Astrocyte (in vitro differentiated cells and primary cell): ENCODE results near the gene CDKAL1. TPM values are rescaled to one million over a fixed set of nuclear protein-coding genes. Genes with fewer than 3 reads are reported as not detected.

Experiments used
- DNase-seq: peaks from one replicate; pipeline ENCODE4 v3.0.0-alpha.2; 2010; ENCODE audit warnings: low read depth
- FAIRE-seq: peaks from 2 replicates; lab custom pipeline; 2011; peaks lifted over from hg19 to GRCh38; lab: Jason Lieb, UNC
- H2AFZ ChIP-seq: 2 replicates; pipeline ENCODE4 v1.6.0; 2012; ENCODE audit warnings: low read depth, low read length, inconsistent platforms
- H3K27ac ChIP-seq: 2 replicates; pipeline ENCODE4 v1.5.1; 2011; ENCODE audit warnings: low read depth, low read length, inconsistent platforms
- H3K27me3 ChIP-seq: 2 replicates; pipeline ENCODE4 v1.6.0; 2011; ENCODE audit warnings: low read length, inconsistent platforms; ENCODE audit not compliant: insufficient read depth
- H3K36me3 ChIP-seq: 2 replicates; pipeline ENCODE4 v1.5.1; 2011; ENCODE audit warnings: low read length, inconsistent platforms; ENCODE audit not compliant: insufficient read depth
- H3K4me1 ChIP-seq: 2 replicates; pipeline ENCODE4 v1.5.1; 2011; ENCODE audit warnings: low read length, inconsistent platforms; ENCODE audit not compliant: insufficient read depth
- H3K4me2 ChIP-seq: 2 replicates; pipeline ENCODE4 v1.6.0; 2012; ENCODE audit warnings: low read length, inconsistent platforms
- H3K4me3 ChIP-seq: 2 replicates; pipeline ENCODE4 v1.5.1; 2011; ENCODE audit warnings: low read depth, mild to moderate bottlenecking, low read length, inconsistent platforms; ENCODE audit not compliant: insufficient read depth
- H3K79me2 ChIP-seq: 2 replicates; pipeline ENCODE4 v1.6.0; 2012; ENCODE audit warnings: mild to moderate bottlenecking, low read length, inconsistent platforms; ENCODE audit not compliant: insufficient read depth
- H3K9ac ChIP-seq: 2 replicates; pipeline ENCODE4 v1.6.0; 2012; ENCODE audit warnings: mild to moderate bottlenecking, low read length, inconsistent platforms
- H3K9me3 ChIP-seq: 2 replicates; pipeline ENCODE4 v1.5.1; 2012; ENCODE audit warnings: low read depth, mild to moderate bottlenecking, low read length, inconsistent platforms; ENCODE audit not compliant: insufficient read depth
- H4K20me1 ChIP-seq: 2 replicates; pipeline ENCODE4 v1.6.0; 2012; ENCODE audit warnings: low read length, inconsistent platforms; ENCODE audit not compliant: insufficient read depth
- H3K27ac Mint-ChIP-seq: one replicate; pipeline ENCODE4 v1.8.0; 2021; ENCODE audit warnings: mild to moderate bottlenecking, mixed read lengths; ENCODE audit not compliant: unreplicated experiment
- H3K27me3 Mint-ChIP-seq: one replicate; pipeline ENCODE4 v1.8.0; 2021; ENCODE audit warnings: low read depth, mixed read lengths; ENCODE audit not compliant: unreplicated experiment
- H3K36me3 Mint-ChIP-seq: one replicate; pipeline ENCODE4 v1.8.0; 2021; ENCODE audit warnings: low read depth, mixed read lengths; ENCODE audit not compliant: unreplicated experiment
- H3K4me1 Mint-ChIP-seq: one replicate; pipeline ENCODE4 v1.8.0; 2021; ENCODE audit warnings: low read depth, mixed read lengths; ENCODE audit not compliant: unreplicated experiment
- H3K4me3 Mint-ChIP-seq: one replicate; pipeline ENCODE4 v1.8.0; 2021; ENCODE audit warnings: mild to moderate bottlenecking, moderate library complexity, mixed read lengths; ENCODE audit not compliant: unreplicated experiment
- H3K9me3 Mint-ChIP-seq: one replicate; pipeline ENCODE4 v1.8.0; 2021; ENCODE audit warnings: mild to moderate bottlenecking, mixed read lengths; ENCODE audit not compliant: unreplicated experiment
- CTCF ChIP-seq: IDR thresholded peaks from 2 replicates; pipeline ENCODE4 v1.5.1; 2011; ENCODE audit warnings: low read depth, mild to moderate bottlenecking, inconsistent platforms, low read length, moderate library complexity; ENCODE audit not compliant: insufficient read depth
- EZH2 ChIP-seq: IDR thresholded peaks from 2 replicates; pipeline ENCODE4 v1.6.1; 2012; ENCODE audit warnings: mild to moderate bottlenecking, low read length, inconsistent platforms; ENCODE audit not compliant: insufficient read depth
- total RNA-seq: library from RNA; stranded (reverse); gene quantifications from 2 replicates; pipeline ENCODE4 v1.2.1, GENCODE V29; 2021

Gene CDKAL1
- total RNA-seq, 1 donor from 2014 or later: 13.7 TPM

GRCh38 chr6:20492099-20492498, 42.2 kb upstream of the CDKAL1 start:
- H2AFZ ChIP-seq: no peak overlapping the region
- Mint-ChIP-seq H3K4me1 (peaks cover 8% of the 10 kb centered on the region), H3K36me3 (peaks cover 15% of the 10 kb centered on the region), H3K4me3 (no peak overlapping the region), H3K27me3 (no peaks in the 10 kb centered on the region), H3K9me3 (no peaks in the 10 kb centered on the region), H3K27ac (no peak overlapping the region)
- peaks cover 21% of the 10 kb centered on the region for H4K20me1 ChIP-seq
- peaks cover 40% of the 10 kb centered on the region for H3K36me3 ChIP-seq
- DNase-seq (no peak), FAIRE-seq (no peak)
- H3K9me3 ChIP-seq: no peaks in the 10 kb centered on the region
- no peak overlapping the region for H3K4me3 ChIP-seq
- no peaks in the 10 kb centered on the region for H3K27me3 ChIP-seq
- no peak for TF ChIP-seq CTCF
- no peak for TF ChIP-seq EZH2
- H3K4me1 ChIP-seq: no peaks in the 10 kb centered on the region
- no peak overlapping the region for H3K9ac ChIP-seq
- no peak overlapping the region for H3K27ac ChIP-seq
- H3K4me2 ChIP-seq: no peak overlapping the region
- H3K79me2 ChIP-seq: peaks cover 7% of the 10 kb centered on the region

- peaks cover 3% of the 10 kb centered on the region for H3K79me2 ChIP-seq
- peaks cover 1% of the 10 kb centered on the region for H3K36me3 Mint-ChIP-seq
- DNase-seq: peak; percentile 93
- H3K27me3 Mint-ChIP-seq: no peaks in the 10 kb centered on the region
- peaks cover 24% of the 10 kb centered on the region for H3K4me1 Mint-ChIP-seq
- no peak overlapping the region for H2AFZ ChIP-seq
- H3K27ac ChIP-seq: no peak overlapping the region
- H3K4me3 Mint-ChIP-seq: no peak overlapping the region
- no peak for FAIRE-seq
- H3K4me2 ChIP-seq: no peak overlapping the region
- H3K4me3 ChIP-seq: no peak overlapping the region
- peaks cover 2% of the 10 kb centered on the region for H3K9me3 Mint-ChIP-seq
- H3K4me1 ChIP-seq: peaks cover 5% of the 10 kb centered on the region
- H4K20me1 ChIP-seq: peaks cover 5% of the 10 kb centered on the region
- H3K9me3 ChIP-seq: no peaks in the 10 kb centered on the region
- H3K9ac ChIP-seq: no peak overlapping the region
- no peaks in the 10 kb centered on the region for H3K36me3 ChIP-seq
- H3K27me3 ChIP-seq: no peaks in the 10 kb centered on the region
- H3K27ac Mint-ChIP-seq: peak overlapping the region; percentile 42
- TF ChIP-seq CTCF (no peak), EZH2 (no peak)
Measured at GRCh38 chr6:20497216-20498040, 36.8 kb upstream of the CDKAL1 start.

GRCh38 chr6:20498041-20498385, 36.2 kb upstream of the CDKAL1 start:
- Mint-ChIP-seq H3K27me3 (no peaks in the 10 kb centered on the region), H3K4me1 (peaks cover 24% of the 10 kb centered on the region), H3K4me3 (no peak overlapping the region), H3K36me3 (no peaks in the 10 kb centered on the region), H3K9me3 (peaks cover 2% of the 10 kb centered on the region), H3K27ac (peak overlapping the region; percentile 42)
- H2AFZ ChIP-seq: no peak overlapping the region
- H3K9ac ChIP-seq: no peak overlapping the region
- H3K27me3 ChIP-seq: no peaks in the 10 kb centered on the region
- no peak overlapping the region for H3K4me2 ChIP-seq
- peaks cover 5% of the 10 kb centered on the region for H3K4me1 ChIP-seq
- DNase-seq (no peak), FAIRE-seq (no peak)
- no peaks in the 10 kb centered on the region for H3K36me3 ChIP-seq
- H3K27ac ChIP-seq: no peak overlapping the region
- H4K20me1 ChIP-seq: no peaks in the 10 kb centered on the region
- no peaks in the 10 kb centered on the region for H3K9me3 ChIP-seq
- no peak for TF ChIP-seq EZH2
- no peak for TF ChIP-seq CTCF
- no peaks in the 10 kb centered on the region for H3K79me2 ChIP-seq
- H3K4me3 ChIP-seq: no peak overlapping the region
